DMS153 (cell line): ENCODE results near the gene OSMR.

Experiments used
- DNase-seq: peaks from one replicate; lab custom pipeline; 2025; lab: John Stamatoyannopoulos, UW

The OSMR gene

GRCh38 chr5:38871790-38872551 is 26.2 kb downstream of the OSMR start:
- no peak for DNase-seq

- no peak for DNase-seq
Measured at GRCh38 chr5:38872826-38873225, 27.0 kb downstream of the OSMR start.

GRCh38 chr5:38874948-38875456 is 29.2 kb downstream of the OSMR start:
- no peak for DNase-seq

DNA sequence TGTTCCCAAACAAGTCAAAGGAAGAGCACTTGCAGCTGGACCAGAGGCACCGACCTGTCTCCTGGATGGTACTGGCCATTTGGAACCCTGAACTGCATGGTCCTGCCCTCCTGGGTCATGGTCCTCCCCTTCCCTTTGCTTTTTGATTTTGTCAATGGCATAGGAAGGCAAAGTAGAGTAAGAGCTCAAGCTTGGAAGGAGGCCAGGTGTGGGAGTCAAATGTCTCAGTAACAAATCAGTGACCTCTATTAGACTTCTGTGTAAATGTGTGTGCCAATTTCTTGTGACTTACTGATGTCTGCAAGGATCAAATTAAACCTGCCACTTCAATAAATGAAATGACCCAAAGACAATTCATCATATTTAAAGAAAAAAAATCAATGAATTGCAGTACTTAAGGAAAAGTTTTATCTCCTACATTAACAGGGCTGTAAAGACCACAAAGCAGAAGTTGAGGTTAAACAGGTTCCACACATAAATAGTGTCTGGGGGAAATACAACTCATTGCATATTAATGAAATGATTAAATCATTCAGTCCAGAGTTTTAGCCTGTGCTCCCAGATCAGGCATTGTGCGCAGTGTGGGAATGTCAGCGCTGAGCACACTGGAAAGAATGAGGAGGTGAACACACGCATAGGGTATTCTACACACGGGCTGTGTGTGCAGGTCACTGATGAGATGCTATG is 32.7 kb downstream of the OSMR start:
- no peak for DNase-seq

- no peak for DNase-seq
Measured at GRCh38 chr5:38879078-38879460, 33.3 kb downstream of the OSMR start.

DNA sequence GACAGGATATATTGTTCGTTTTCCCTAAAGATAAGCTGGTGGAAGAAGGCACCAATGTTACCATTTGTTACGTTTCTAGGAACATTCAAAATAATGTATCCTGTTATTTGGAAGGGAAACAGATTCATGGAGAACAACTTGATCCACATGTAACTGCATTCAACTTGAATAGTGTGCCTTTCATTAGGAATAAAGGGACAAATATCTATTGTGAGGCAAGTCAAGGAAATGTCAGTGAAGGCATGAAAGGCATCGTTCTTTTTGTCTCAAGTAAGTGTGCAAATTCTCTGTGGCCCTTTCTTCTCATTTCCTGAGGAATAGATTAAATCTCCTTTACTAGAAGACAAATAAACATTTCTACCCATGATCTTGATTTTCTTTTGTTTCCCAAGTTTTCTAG is 38.0 kb downstream of the OSMR start:
- no peak for DNase-seq

GRCh38 chr5:38885208-38885607 is 39.4 kb downstream of the OSMR start:
- DNase-seq = no peak

- no peak for DNase-seq
Measured at GRCh38 chr5:38888041-38888440, 42.2 kb downstream of the OSMR start.

DNA sequence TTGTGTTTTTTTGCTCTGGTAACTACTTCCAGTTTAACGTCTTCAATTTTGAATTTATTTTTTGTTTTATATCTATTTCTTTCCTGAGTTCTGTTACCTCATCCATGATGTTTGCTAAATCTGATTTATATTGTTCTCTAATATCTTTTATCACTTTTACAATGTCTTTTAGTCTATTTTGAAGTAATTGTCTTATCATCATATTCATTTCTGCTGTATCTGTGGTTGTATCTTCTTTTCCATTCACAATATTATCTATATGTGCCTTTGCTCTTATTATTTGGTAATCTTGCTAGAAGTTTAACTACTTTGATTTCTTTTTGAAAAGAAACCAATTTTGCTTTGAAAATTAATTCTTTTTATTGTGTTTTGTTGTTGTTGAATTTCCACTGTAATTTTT is 43.6 kb downstream of the OSMR start:
- DNase-seq = no peak

DNA sequence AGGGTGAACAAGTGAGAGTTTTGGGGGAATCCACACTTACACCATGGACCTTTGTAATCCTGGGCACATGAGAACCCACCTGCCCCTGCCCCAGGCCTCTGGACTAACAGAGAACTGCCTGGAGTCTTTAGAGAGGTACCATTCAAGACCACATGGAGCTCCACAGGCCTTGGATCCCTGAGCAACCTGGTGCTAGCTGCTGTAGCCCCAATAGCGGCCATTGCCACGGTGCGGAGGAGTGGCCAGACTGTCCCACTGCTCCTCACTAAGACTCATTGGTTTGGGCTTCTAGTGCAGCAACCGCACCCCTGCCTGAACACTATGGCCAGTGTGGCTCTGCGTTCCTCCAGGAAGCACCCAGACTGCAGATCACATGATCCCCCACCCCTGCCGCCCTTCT is 45.8 kb downstream of the OSMR start:
- no peak for DNase-seq

DNA sequence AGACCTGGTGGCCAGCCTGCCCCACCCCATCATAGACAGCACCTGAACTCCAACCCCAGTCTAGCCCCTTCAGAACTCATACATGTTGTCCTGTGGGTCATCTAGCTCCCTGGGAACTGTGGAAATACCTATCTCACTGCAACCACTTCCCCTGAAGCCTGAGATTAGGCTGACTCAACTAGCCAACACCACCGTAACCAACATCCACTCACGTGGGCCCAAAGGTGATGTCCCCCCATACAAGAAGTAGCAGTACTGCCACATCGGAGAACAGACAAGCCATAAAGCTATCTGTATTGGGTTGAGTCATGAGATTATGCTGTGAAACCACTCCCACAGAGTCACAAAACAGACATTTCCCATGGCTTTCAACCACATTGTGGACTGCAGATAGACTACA is 46.6 kb downstream of the OSMR start:
- DNase-seq = no peak

- no peak for DNase-seq
Measured at GRCh38 chr5:38896760-38897159, 50.9 kb downstream of the OSMR start.

GRCh38 chr5:38899936-38900335 is 54.1 kb downstream of the OSMR start:
- DNase-seq = no peak

DNA sequence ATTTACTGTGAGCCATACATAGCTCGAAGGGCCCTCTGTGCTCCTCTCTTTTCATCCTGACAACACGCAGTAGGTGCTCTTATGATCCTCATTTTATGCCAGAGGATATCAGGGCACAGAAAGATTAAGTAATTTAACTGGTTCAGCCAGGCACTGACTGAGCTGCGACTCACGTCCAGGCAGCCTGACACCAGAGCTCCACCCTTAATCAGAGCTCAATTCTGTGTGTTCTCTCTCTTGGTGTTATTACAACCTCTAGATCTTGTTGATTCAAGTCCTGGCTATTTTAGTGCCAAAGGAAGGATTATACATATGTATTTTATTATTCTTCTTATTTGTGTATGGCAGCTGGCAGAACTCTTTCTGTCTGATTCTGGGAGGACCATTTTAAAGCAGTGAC is 59.7 kb downstream of the OSMR start:
- DNase-seq = no peak

- no peak for DNase-seq
Measured at GRCh38 chr5:38906503-38906902, 60.7 kb downstream of the OSMR start.

DNA sequence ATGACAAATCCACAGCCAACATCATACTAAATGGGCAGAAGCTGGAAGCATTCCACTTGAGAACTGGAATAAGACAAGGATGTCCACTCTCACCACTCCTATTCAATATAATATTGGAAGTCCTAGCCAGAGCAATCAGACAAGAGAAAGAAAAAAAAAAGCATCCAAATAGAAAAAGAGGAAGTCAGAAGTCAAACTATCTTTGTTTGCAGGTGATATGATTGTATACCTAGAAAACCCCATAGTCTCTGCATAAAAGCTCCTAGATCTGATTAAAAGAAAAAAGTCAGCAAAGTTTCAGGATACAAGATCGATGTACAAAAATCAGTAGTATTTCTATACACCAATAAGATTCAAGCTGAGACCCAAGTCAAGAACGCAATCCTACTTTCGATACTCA is 66.1 kb downstream of the OSMR start:
- DNase-seq = no peak

DNA sequence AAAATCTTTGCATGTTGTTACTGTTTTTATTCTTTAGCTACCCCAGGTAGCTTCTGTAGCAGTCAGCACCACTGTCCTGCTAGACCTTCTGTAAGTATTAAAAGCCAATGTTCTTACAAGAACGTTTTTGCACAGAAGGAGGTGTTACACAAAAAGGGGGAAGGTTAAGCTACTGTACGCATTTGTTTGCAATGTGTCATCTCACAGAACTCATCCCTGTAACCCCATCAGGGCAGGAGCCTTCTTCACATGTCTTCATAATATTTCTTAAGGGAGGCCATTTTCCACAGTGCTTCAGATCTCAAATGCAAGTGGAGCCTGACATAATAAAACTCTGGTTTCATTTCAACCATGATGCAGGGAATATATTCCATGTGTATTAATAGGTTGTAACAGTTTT is 67.9 kb downstream of the OSMR start:
- no peak for DNase-seq

GRCh38 chr5:38916802-38917201 is 71.0 kb downstream of the OSMR start:
- no peak for DNase-seq

- DNase-seq = no peak
Measured at GRCh38 chr5:38921174-38921573, 75.4 kb downstream of the OSMR start.

DNA sequence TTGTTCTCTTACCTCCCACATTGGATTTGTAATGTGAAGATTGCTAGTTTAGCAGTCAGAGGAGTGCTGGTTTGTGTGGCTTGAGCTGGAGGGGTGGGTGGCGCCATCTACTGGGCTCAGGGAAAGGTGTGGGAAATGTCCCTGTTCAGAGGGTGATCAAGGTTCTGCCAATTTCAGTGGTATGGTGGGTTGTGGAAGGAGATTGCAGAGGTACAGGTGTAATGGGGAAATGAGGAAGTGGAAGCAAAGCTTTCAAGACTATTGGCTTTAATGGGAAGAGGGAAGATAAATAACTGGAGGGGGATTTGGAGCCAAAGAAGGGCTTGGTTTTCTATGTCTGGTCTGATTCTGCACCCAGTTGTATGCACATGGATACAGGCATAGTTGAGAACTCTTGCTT is 76.4 kb downstream of the OSMR start:
- DNase-seq = peak; percentile 43

- no peak for DNase-seq
Measured at GRCh38 chr5:38923661-38924451, 78.0 kb downstream of the OSMR start.

- DNase-seq = no peak
Measured at GRCh38 chr5:38925154-38925925, 79.5 kb downstream of the OSMR start.
